Amygdala (tissue), 56 donors: Measurements from ENCODE around the gene PDE9A.
"Not testable (repeated sequence)": the region's sequence is repeated elsewhere in the genome, so short reads cannot be mapped to it uniquely, and the experiment has no call there.

ENCODE experiments used
- DNase-seq, 56 donors: peaks; one replicate each; lab custom pipeline; 2025; lab: John Stamatoyannopoulos, UW

PDE9A gene

GRCh38 chr21:42807938-42808613, 154.7 kb downstream of the PDE9A start:
- DNase-seq: no peak

GRCh38 chr21:42809171-42809570, 155.8 kb downstream of the PDE9A start:
- DNase-seq: no peak

DNA sequence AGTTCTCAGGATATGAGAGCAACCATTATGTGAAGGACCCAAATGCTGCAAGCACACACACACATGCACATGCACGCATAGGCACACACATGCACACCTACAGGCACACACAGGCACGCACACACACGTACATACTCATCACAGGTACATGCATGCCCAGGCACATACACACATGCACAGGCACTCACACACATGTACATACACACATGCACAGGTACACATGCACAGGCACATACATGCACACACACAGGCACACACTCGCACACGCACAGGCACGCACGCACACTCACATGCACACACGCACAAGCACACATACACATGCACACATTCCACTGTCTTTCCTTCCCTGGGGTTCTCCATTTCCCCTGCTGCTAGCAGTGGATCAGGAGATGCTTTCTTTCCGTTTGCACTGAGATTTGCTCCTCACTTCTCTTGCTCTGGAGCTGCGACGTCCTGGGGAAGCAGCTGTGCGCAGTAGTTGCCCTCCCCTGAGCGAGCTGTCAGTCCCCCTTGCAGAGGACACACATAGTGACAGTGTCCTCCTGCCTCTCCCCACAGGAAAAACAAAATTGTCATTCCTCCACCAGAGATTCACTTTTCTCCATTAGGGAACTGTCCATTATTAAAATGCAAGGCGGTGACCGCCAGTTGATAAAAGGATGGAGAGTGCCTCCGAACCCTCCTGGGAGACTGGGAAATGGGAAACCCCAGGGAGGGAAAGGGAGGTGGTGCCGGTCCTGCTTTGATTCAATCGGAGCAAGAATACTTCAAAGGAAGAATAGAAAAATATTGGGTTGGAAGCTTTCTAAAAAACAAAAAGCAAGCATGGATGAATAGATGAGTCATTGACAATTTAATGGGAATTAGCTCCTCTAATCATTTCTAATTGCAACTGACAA, 156.4 kb downstream of the PDE9A start:
- DNase-seq: no peak

DNA sequence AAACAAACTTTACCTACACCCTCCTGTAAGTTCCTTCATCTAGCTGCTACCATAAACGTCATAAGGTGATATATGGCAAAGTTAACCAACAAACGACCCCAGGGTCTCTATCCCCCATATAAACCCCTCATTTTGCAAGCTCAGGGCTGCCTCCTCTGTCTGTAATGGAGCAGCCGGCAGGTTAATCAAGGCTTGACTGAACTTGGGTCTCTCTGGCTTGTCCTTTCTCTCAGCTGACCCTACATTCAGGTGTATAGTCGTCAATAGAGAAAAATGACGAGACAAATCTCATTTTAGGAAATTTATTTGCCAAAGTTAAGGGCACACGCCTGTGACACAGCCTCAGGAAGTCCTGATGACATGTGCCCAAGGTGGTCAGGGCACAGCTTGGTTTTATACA, 158.5 kb downstream of the PDE9A start:
- no peak for DNase-seq

GRCh38 chr21:42812528-42813241, 159.3 kb downstream of the PDE9A start:
- DNase-seq: not testable (repeated sequence)

DNA sequence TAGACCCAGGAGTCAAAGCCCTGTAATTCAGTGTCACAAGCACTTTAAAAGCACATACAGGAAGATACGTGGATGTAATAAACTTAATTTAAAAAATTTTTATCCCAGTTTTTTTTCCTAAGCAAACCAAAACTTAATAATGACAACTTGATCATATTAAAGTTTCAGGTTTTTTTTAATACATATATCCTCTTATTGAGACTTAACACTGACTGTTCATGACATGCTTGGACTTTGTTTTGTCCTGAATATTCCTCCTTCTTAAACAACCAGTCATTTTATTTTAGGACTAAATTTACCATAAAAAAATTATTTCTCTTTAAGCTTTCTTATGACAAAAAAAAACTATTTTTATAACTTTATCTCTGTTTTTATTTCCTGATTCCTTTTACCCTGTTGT, 161.8 kb downstream of the PDE9A start:
- DNase-seq: no peak

GRCh38 chr21:42818328-42818749, 164.9 kb downstream of the PDE9A start:
- peak in 16 of 56 donors; percentile 5 to 69 (median 24) for DNase-seq

DNA sequence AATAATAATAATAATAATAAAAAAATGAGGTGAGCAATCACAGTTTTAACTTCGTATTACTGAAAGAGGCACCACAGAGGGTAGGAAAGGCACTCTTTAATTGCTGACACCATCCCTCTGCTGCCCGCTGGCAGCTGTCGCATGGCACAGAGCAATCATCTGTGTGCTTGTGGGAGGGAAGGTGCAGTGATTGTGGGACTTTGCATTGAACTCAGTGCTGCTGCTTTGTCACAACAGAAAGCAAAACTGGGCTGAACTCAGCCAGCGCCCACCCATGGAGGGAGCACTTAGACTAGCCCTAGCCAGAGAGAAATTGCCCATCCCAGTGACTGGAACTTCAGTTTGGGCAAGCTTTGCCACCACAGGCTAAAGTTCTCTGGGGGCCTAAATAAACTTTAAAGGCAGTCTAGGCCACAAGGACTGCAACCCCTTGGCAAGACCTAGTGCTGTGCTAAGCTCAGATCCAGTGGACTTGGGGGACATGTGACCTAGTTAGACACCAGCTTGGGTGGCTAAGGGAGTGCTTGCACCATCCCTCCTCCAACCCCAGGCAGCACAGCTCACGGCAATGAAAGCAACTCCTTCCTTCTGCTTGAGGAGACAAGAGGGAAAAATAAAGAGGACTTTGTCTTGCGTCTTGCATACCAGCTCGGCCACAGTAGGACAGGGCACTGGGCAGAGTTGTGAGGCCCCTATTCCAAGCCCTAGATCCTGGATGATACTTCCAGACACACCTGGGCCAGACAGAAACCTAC, 166.6 kb downstream of the PDE9A start:
- DNase-seq: peak in 2 of 56 donors; percentile 14 to 41

DNA sequence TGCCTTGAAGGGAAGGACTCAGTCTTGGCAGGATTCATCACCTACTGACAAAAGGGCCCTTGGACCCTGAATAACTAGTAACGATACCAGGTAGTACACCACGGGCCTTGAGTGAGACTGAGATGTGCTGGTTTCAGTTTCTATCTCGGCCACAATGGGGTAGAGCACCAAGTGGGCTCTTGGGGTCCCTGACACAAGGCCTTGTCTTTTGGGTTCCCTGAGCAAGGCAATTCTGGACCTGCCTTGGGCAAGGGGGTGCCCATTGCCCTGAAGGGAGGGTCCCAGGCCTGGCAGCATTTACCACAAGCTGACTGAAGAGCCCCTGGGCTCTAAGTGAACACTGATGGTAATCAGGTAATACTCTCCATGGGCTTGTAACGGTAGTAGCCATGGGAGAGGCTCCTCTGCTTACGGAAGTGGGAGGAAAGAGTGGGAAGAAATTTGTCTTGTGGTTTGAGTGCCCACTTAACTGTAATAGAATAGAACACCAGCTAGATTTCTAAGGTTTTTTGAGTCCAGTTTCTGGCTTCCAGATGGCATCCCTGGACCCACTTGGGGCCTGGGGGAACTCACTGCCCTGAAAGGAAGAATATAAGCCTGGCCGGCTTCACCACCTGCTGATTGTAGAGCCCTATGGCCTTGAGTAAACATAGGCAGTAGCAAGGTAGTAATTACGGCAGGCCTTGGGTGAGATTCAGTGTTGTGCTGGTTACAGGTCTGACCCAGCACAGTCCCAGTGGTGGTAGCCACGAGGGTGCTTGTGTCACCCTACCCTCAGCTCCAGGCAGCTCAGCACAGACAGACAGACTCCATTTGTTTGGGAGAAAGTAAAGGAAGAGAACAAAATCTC, 167.4 kb downstream of the PDE9A start:
- DNase-seq: no peak
